ENCODE results near the gene DNAH17.

The DNAH17 gene

GRCh38 chr17:78517421-78517820 is 59.8 kb downstream of the DNAH17 start:
- no peak overlapping the region for H3K4me3 ChIP-seq (ENCODE audit: low read depth, low read length)
- peaks cover 10% of the 10 kb centered on the region for H3K4me1 ChIP-seq
- TF ChIP-seq, protein P1, sequence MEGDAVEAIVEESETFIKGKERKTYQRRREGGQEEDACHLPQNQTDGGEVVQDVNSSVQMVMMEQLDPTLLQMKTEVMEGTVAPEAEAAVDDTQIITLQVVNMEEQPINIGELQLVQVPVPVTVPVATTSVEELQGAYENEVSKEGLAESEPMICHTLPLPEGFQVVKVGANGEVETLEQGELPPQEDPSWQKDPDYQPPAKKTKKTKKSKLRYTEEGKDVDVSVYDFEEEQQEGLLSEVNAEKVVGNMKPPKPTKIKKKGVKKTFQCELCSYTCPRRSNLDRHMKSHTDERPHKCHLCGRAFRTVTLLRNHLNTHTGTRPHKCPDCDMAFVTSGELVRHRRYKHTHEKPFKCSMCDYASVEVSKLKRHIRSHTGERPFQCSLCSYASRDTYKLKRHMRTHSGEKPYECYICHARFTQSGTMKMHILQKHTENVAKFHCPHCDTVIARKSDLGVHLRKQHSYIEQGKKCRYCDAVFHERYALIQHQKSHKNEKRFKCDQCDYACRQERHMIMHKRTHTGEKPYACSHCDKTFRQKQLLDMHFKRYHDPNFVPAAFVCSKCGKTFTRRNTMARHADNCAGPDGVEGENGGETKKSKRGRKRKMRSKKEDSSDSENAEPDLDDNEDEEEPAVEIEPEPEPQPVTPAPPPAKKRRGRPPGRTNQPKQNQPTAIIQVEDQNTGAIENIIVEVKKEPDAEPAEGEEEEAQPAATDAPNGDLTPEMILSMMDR (IDR thresholded peaks at IDR 0.05; ENCODE audit: low read depth, low read length): no peak
- peak; percentile 60 for DNase-seq
- no peaks in the 10 kb centered on the region for H3K27me3 ChIP-seq
- H3K9me3 ChIP-seq: no peaks in the 10 kb centered on the region
- no peaks in the 10 kb centered on the region for H3K36me3 ChIP-seq

DNA sequence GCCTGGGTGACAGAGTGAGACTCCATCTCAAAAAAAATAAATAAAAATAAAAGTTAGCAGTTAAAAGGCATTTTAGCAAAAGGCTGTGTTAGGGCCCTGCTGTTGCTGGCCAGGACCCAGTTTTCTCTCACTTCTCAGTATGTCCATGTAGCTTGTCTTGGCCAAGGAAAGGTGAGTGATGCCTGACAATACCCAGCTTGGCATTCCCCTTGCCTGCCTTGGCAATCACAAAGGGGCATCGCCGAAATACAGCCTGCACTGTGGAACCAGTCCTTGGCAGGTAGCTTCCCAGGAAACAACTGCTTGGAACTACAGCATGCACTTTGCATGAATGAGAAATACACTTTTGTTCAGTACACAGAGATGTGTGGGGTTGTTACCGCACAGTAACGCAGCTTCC is 61.7 kb downstream of the DNAH17 start:
- Histone ChIP-seq H3K4me1 (peaks cover 10% of the 10 kb centered on the region), H3K4me3 (ENCODE audit: low read depth, low read length) (no peak overlapping the region), H3K36me3 (no peaks in the 10 kb centered on the region), H3K27me3 (no peaks in the 10 kb centered on the region), H3K9me3 (no peaks in the 10 kb centered on the region)
- TF ChIP-seq, protein P1 (IDR thresholded peaks at IDR 0.05; ENCODE audit: low read depth, low read length): no peak
- no peak for DNase-seq

GRCh38 chr17:78514521-78514920 is 62.7 kb downstream of the DNAH17 start:
- TF ChIP-seq, protein P1 (IDR thresholded peaks at IDR 0.05; ENCODE audit: low read depth, low read length): no peak
- Histone ChIP-seq H3K27me3 (no peaks in the 10 kb centered on the region), H3K9me3 (no peaks in the 10 kb centered on the region), H3K4me1 (peaks cover 10% of the 10 kb centered on the region), H3K4me3 (ENCODE audit: low read depth, low read length) (no peak overlapping the region), H3K36me3 (no peaks in the 10 kb centered on the region)
- DNase-seq: no peak

DNA sequence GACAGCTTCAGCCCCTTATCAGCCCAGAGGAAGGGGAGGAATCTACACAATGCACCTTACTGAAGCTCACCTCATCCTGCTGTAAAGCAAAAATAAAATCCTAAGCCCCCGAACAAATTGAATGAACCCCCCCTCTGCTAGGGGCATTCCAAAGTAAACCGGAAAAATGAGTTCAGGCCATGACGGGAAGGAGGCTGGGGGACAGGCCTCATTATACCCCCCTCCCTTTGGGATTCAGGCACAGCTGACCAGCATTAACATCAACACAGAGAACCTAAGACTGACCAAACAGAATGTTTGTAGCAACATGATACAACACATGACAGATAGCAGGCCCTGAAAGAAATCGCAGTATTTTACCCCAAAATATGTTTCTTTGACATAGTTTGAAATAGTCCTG is 64.2 kb downstream of the DNAH17 start:
- no peaks in the 10 kb centered on the region for H3K27me3 ChIP-seq
- DNase-seq: no peak
- H3K4me3 ChIP-seq (ENCODE audit: low read depth, low read length): no peak overlapping the region
- TF ChIP-seq, protein P1 (IDR thresholded peaks at IDR 0.05; ENCODE audit: low read depth, low read length): no peak
- H3K9me3 ChIP-seq: no peaks in the 10 kb centered on the region
- no peaks in the 10 kb centered on the region for H3K36me3 ChIP-seq
- H3K4me1 ChIP-seq: peaks cover 10% of the 10 kb centered on the region

- H3K4me3 ChIP-seq (ENCODE audit: low read depth, low read length): no peak overlapping the region
- H3K9me3 ChIP-seq: no peaks in the 10 kb centered on the region
- H3K27me3 ChIP-seq: no peaks in the 10 kb centered on the region
- no peak for DNase-seq
- no peaks in the 10 kb centered on the region for H3K4me1 ChIP-seq
- TF ChIP-seq, protein P1 (IDR thresholded peaks at IDR 0.05; ENCODE audit: low read depth, low read length): no peak
- no peaks in the 10 kb centered on the region for H3K36me3 ChIP-seq
Observed at GRCh38 chr17:78510141-78511075, 66.8 kb downstream of the DNAH17 start.

GRCh38 chr17:78507526-78507925 is 69.7 kb downstream of the DNAH17 start:
- no peaks in the 10 kb centered on the region for H3K36me3 ChIP-seq
- H3K4me3 ChIP-seq (ENCODE audit: low read depth, low read length): no peak overlapping the region
- TF ChIP-seq, protein P1 (IDR thresholded peaks at IDR 0.05; ENCODE audit: low read depth, low read length): no peak
- no peaks in the 10 kb centered on the region for H3K9me3 ChIP-seq
- DNase-seq: no peak
- H3K4me1 ChIP-seq: no peaks in the 10 kb centered on the region; the same call in 1 of the 2 replicates
- H3K27me3 ChIP-seq: no peaks in the 10 kb centered on the region
